Prostate gland (tissue), 2 donors: ENCODE data around the gene IGF1.

Source experiments
- CTCF ChIP-seq, 4 experiments: fragments of 200-600 bp in 2 of 4; fragments of 450-650 bp in 2 of 4; sonication (generic) in 2 of 4; IDR thresholded peaks; 1 replicate in 3 of 4; 2 replicates in 1 of 4; pipeline ENCODE4 v1.5.1; 2016 to 2019; ENCODE audit warnings: antibody characterized with exemption in 4 of 4, mild to moderate bottlenecking in 2 of 4, moderate library complexity in 2 of 4
- POLR2A ChIP-seq: fragments of 450-650 bp; IDR thresholded peaks from one replicate; pipeline ENCODE4 v1.6.1; 2016; ENCODE audit warnings: antibody characterized with exemption, mild to moderate bottlenecking
- POLR2AphosphoS5 ChIP-seq: sonication (generic); formaldehyde crosslinking; IDR thresholded peaks from one replicate; pipeline ENCODE4 v1.6.1; 2017; ENCODE audit warnings: antibody characterized with exemption

GRCh38 chr12:102407776-102408486 lies 72.4 kb downstream of the IGF1 start:
- TF ChIP-seq CTCF (IDR thresholded peaks at IDR 0.05) (no peak), POLR2AphosphoS5 (no peak), POLR2A (no peak)
